Omental fat pad (tissue), 4 donors: Measurements from ENCODE around the gene SCNN1B. TPM values are rescaled to one million over a fixed set of nuclear protein-coding genes. Genes with fewer than 3 reads are reported as not detected.

Source experiments
- ATAC-seq: fragments of 150-250 bp; one replicate; pipeline ENCODE4 v1.9.1; 2016; ENCODE audit warnings: mild to moderate bottlenecking, moderate library complexity; ENCODE audit not compliant: low FRiP score
- DNase-seq: peaks from one replicate; pipeline ENCODE4 v3.0.0-alpha.2; 2019; ENCODE audit warnings: low spot score
- CTCF ChIP-seq, 3 donors: fragments of 450-650 bp; IDR thresholded peaks; one replicate each; pipeline ENCODE4 v1.5.1; 2016 to 2017; ENCODE audit warnings: antibody characterized with exemption in 3 of 3, mild to moderate bottlenecking in 3 of 3, moderate library complexity in 2 of 3
- total RNA-seq, 4 donors: library from RNA; depleted of rRNA; stranded (reverse); fragments of >200 nt; gene quantifications; one replicate each; pipeline ENCODE4 v1.1.0, GENCODE V29; 2016

SCNN1B gene
- total RNA-seq, 4 donors from 2014 or later = 1.6 to 17.7 (median 3.6) TPM

GRCh38 chr16:23353440-23353839, 51.3 kb downstream of the SCNN1B start:
- ATAC-seq (no peak), DNase-seq (no peak)
- TF ChIP-seq CTCF (IDR thresholded peaks at IDR 0.05) = no peak

GRCh38 chr16:23354246-23354645, 52.1 kb downstream of the SCNN1B start:
- no peak for DNase-seq
- ATAC-seq = no peak
- TF ChIP-seq CTCF (IDR thresholded peaks at IDR 0.05) = no peak

DNA sequence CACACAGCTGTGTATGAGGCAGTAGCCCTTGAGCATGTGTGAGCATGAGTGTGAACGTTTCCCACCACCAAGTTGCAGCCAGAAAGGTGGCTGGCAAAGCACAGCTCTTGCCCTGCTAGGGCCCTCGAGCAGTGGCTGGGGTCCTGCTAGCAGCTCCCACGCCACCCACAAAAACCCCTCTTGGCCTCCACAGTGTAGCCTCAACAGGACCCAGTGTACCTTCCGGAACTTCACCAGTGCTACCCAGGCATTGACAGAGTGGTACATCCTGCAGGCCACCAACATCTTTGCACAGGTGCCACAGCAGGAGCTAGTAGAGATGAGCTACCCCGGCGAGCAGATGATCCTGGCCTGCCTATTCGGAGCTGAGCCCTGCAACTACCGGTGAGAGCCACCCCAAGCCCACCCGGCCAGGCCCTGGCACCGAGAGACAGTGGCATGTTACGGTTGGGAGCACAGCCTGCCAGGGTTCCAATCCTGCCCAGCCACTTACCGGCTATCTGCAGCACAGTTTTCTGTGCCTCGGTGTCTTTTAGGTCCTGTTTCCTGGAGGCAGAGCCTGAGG, 53.1 kb downstream of the SCNN1B start:
- no peak for TF ChIP-seq CTCF (IDR thresholded peaks at IDR 0.05)
- no peak for DNase-seq
- no peak for ATAC-seq

DNA sequence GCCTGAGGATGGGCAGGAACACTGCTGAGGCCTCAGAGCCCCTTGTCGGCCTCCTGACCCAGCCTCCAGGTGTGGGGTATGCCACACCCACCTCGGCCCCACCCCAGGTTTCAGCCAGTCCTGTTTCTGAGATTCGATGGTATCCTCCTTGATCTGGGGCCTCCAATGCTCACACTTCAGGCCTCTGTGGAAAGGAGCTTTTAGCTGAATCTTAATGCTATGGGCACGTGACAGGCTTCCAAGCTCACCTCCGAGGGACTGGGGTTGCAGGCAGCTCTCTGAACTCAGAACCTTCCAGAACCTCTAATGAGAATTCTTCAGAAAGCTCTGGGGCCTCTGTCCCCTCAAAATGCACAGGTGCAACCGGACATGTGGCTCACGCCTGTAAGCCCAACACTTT, 54.8 kb downstream of the SCNN1B start:
- DNase-seq = no peak
- ATAC-seq = no peak
- no peak for TF ChIP-seq CTCF (IDR thresholded peaks at IDR 0.05)

DNA sequence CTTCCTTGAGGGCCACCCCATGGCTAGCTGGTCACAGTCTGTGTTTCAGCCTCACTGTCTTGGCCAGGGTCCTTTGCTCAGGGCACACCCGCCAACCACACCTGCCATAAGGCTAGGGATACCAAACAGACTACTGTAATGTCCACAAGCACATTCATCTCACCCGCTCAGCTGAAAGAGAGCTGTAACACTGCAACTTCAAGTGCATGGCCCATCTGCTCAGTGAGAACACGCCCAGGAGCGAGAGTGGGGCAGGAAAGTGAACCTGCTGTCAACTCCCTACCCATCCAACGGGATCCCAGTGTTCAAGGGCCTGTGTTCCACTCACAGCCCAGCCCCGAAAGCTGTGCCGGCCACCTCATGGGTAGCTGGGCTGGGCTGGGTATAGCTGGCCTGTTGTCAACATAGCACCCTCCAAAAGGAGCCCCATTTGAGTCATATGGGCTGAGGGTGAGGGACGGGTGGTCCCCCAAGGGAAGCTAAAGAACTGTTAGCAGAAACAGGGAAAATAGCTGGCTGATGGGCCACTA, 55.7 kb downstream of the SCNN1B start:
- no peak for TF ChIP-seq CTCF (IDR thresholded peaks at IDR 0.05)
- no peak for DNase-seq
- no peak for ATAC-seq

- ATAC-seq = no peak
- TF ChIP-seq CTCF (IDR thresholded peaks at IDR 0.05) = no peak
- no peak for DNase-seq
Measured at GRCh38 chr16:23359092-23359760, 57.1 kb downstream of the SCNN1B start.
